HG02763 (cell line): ENCODE measurements around the gene ENTREP1.
"Not testable (repeated sequence)": the region's sequence is repeated elsewhere in the genome, so short reads cannot be mapped to it uniquely, and the experiment has no call there.

Experiments used
- ATAC-seq: cut with Tn5 transposase; IDR thresholded peaks from one replicate; pipeline ENCODE4 v1.9.1; 2021; ENCODE audit warnings: mild to moderate bottlenecking, moderate library complexity; ENCODE audit not compliant: unreplicated experiment

Gene ENTREP1

GRCh38 chr9:69400470-69400869, 75.5 kb downstream of the ENTREP1 start:
- no peak for ATAC-seq

GRCh38 chr9:69409936-69410335, 84.9 kb downstream of the ENTREP1 start:
- ATAC-seq: not testable (repeated sequence)

- no peak for ATAC-seq
These were observed 86.2 kb downstream of the ENTREP1 start for GRCh38 chr9:69411246-69411645.

GRCh38 chr9:69411931-69412740, 87.1 kb downstream of the ENTREP1 start:
- no peak for ATAC-seq

- no peak for ATAC-seq
These were observed 87.7 kb downstream of the ENTREP1 start for GRCh38 chr9:69412741-69413150.

GRCh38 chr9:69420611-69421270, 95.7 kb downstream of the ENTREP1 start:
- no peak for ATAC-seq

GRCh38 chr9:69421908-69422801, 97.1 kb downstream of the ENTREP1 start:
- no peak for ATAC-seq

- no peak for ATAC-seq
These were observed 100.3 kb downstream of the ENTREP1 start for GRCh38 chr9:69425136-69425801.

- ATAC-seq: no peak
These were observed 102.3 kb downstream of the ENTREP1 start for GRCh38 chr9:69427286-69427685.

- no peak for ATAC-seq
These were observed 103.2 kb downstream of the ENTREP1 start for GRCh38 chr9:69428017-69428785.

- no peak for ATAC-seq
These were observed 104.3 kb downstream of the ENTREP1 start for GRCh38 chr9:69429281-69429680.

GRCh38 chr9:69430206-69430605, 105.2 kb downstream of the ENTREP1 start:
- no peak for ATAC-seq

GRCh38 chr9:69431203-69431602, 106.2 kb downstream of the ENTREP1 start:
- ATAC-seq: no peak

GRCh38 chr9:69431777-69432176, 106.8 kb downstream of the ENTREP1 start:
- no peak for ATAC-seq

- ATAC-seq: no peak
These were observed 107.6 kb downstream of the ENTREP1 start for GRCh38 chr9:69432623-69433022.

- ATAC-seq: no peak
These were observed 108.4 kb downstream of the ENTREP1 start for GRCh38 chr9:69433392-69433791.

GRCh38 chr9:69433968-69434367, 109.0 kb downstream of the ENTREP1 start:
- ATAC-seq: no peak

GRCh38 chr9:69439654-69440053, 114.6 kb downstream of the ENTREP1 start:
- not testable (repeated sequence) for ATAC-seq

- not testable (repeated sequence) for ATAC-seq
These were observed 115.4 kb downstream of the ENTREP1 start for GRCh38 chr9:69440254-69440955.
